ENCODE results near the gene TEAD1. TPM values are rescaled to one million over a fixed set of nuclear protein-coding genes. Genes with fewer than 3 reads are reported as not detected.

TEAD1 gene
- total RNA-seq, 4 donors from 2014 or later: 46.4 to 214 (median 61.2) TPM

DNA sequence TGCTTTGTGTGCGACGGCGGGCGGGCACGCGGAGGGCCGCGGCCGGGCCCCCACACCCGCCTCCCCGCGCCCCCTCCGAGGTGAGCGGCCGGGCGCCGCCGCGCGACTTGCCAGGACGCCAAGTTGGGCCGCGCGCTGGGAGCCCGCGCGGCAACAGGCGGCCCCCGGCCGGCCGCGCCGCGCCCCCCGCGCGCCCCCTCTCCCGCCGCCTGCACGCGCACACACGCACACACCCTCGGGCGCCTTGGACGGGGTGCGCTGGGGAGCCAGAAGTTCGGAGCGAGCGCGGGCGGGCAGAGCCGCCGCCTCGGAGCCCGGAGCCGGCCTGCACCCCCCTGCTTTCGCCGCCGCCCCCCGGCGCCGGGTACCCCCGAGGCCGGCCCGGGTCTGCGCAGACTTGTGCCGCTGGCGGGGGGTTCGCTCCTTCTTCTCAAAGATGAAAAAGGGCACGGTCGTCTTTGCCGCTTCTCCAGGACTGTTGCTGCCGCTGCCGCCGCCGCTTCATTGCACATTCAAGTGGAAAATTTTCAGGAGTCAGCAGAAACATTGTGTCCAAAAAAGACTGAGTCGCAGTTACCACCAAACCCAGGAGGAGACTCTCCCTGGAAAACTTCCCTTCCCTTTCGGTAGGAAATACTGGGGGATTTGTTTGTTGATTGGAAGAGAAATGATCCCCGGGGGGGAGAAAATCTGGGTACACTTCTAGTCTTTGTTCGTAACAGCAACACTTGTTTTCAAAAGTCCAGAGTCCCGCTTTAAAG lies 895 bp downstream of the TEAD1 start:
- Histone ChIP-seq H3K27me3 (no peaks in the 10 kb centered on the region), H3K4me1 (peaks cover 6 to 46% (median 37%) of the 10 kb centered on the region in 4 donors), H3K4me3 (peak overlapping the region; percentile 63 to 97 (median 77)), H3K27ac (peak overlapping the region; percentile 96 to 100 (median 98)), H3K36me3 (no peaks in the 10 kb centered on the region), H3K9me3 (no peaks in the 10 kb centered on the region)
- intact Hi-C loops (cut with DNase I; ENCODE audit: low total_unique reads): loop anchor here (5.0 to 10.0 kb wide), 4 partner anchors 140 to 298 kb away; partner anchors contain the start of gene PARVA
- in situ Hi-C loops (cut with MboI; ENCODE audit: low pct_ligation_motif_present in 1 of 4, low pct_unique_long_range_greater_than_20kb in 1 of 4, low sequenced_read_pairs in 3 of 4): loop anchor here (10.0 to 25.0 kb wide), 2 partner anchors 210 to 212 kb away; no protein-coding TSS in a partner anchor
- TF ChIP-seq POLR2AphosphoS5 (IDR thresholded peaks at IDR 0.05): peak in 2 of 3 donors; percentile 13 to 16
- no peak for TF ChIP-seq POLR2A (IDR thresholded peaks at IDR 0.05)
- TF ChIP-seq, protein P1, sequence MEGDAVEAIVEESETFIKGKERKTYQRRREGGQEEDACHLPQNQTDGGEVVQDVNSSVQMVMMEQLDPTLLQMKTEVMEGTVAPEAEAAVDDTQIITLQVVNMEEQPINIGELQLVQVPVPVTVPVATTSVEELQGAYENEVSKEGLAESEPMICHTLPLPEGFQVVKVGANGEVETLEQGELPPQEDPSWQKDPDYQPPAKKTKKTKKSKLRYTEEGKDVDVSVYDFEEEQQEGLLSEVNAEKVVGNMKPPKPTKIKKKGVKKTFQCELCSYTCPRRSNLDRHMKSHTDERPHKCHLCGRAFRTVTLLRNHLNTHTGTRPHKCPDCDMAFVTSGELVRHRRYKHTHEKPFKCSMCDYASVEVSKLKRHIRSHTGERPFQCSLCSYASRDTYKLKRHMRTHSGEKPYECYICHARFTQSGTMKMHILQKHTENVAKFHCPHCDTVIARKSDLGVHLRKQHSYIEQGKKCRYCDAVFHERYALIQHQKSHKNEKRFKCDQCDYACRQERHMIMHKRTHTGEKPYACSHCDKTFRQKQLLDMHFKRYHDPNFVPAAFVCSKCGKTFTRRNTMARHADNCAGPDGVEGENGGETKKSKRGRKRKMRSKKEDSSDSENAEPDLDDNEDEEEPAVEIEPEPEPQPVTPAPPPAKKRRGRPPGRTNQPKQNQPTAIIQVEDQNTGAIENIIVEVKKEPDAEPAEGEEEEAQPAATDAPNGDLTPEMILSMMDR (IDR thresholded peaks at IDR 0.05): no peak
- WGBS, 2 donors (ENCODE audit: low coverage in 1 of 2): 5 to 6% methylated on average over 5 to 38 of the region's 81 CpGs
- no peak for DNase-seq

DNA sequence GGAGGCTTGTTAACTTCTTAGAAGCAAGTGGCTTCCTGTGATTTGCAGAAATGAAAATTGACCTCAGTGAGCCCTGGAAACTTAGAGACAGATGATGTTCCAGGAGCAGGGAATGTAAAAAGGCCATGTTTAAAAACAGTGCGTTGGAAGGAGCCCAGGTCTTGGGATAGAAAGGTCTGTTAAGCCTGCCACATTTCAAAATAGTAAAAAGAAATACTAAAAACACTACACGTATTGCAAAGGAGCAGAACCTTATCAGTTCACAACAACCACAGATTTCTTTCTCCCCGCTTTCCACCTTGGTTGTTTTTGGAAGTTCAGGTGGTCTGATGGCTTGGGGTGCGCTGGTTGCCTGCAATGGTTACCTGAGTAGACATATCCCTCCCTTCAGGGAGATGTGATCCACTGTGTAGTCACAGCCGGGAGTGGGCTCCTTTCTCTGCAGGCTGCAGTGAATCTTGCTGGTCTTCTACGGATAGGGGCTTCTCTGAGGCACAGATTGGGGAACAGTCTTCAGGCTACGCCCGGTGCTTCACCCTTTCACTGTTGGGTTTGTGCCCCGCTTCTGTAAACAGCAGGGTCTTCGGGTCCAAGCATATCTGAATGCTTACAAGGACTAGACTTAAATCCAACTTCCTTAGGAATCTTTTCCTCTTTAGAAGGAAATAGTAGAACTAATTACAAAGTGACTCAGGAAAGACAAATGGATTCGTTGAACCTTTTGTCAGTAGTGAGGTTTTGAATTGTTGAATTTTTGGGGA lies 1.9 kb downstream of the TEAD1 start:
- WGBS, 2 donors (ENCODE audit: low coverage in 1 of 2): 5 to 13% methylated on average over 9 to 11 of the region's 11 CpGs
- in situ Hi-C loops (cut with MboI; ENCODE audit: low pct_ligation_motif_present in 1 of 4, low pct_unique_long_range_greater_than_20kb in 1 of 4, low sequenced_read_pairs in 3 of 4) (loop anchor here in 3 of 4 donors (10.0 to 25.0 kb wide), 2 partner anchors 209 to 211 kb away; no protein-coding TSS in a partner anchor), intact Hi-C loops (cut with DNase I; ENCODE audit: low total_unique reads) (loop anchor here (5.0 to 10.0 kb wide), 3 partner anchors 139 to 279 kb away; no protein-coding TSS in a partner anchor)
- Histone ChIP-seq H3K36me3 (no peaks in the 10 kb centered on the region), H3K9me3 (no peaks in the 10 kb centered on the region), H3K4me1 (peaks cover 11 to 55% (median 45%) of the 10 kb centered on the region in 4 donors), H3K4me3 (peak overlapping the region; percentile 63 to 97 (median 75)), H3K27me3 (no peaks in the 10 kb centered on the region), H3K27ac (peak overlapping the region; percentile 96 to 100 (median 98))
- TF ChIP-seq, protein P1 (IDR thresholded peaks at IDR 0.05): no peak
- TF ChIP-seq EP300 (IDR thresholded peaks at IDR 0.05; ENCODE audit: low read depth) (no peak), POLR2AphosphoS5 (IDR thresholded peaks at IDR 0.05) (no peak), POLR2A (IDR thresholded peaks at IDR 0.05) (no peak)
- no peak for DNase-seq

DNA sequence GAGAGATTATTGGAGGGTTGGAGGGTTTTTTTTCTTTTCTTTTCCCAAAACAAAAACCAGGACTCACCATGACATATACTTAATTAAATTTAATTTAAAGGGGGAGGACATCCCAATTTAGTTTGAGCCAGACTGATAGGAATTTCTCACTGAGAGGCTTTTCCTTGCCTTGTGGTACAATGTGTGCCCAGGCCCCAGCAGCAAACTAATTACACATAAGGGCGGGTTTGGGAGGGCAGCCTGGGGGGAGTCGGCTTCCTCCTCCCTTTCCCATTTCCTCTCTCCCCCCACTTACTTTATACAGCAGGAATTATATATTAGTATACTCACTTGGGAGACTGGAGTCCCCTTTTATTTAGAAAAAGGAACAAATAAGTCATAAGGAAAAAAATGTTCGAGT lies 2.9 kb downstream of the TEAD1 start:
- 6 to 10% methylated on average over 3 of the region's 3 CpGs for WGBS, 2 donors (ENCODE audit: low coverage in 1 of 2)
- peak; percentile 39 for DNase-seq
- in situ Hi-C loops (cut with MboI; ENCODE audit: low pct_ligation_motif_present in 1 of 4, low pct_unique_long_range_greater_than_20kb in 1 of 4, low sequenced_read_pairs in 3 of 4) (loop anchor here in 3 of 4 donors (10.0 to 25.0 kb wide), 2 partner anchors 208 to 210 kb away; no protein-coding TSS in a partner anchor), intact Hi-C loops (cut with DNase I; ENCODE audit: low total_unique reads) (loop anchor here (5.0 to 10.0 kb wide), 3 partner anchors 138 to 280 kb away; no protein-coding TSS in a partner anchor)
- no peaks in the 10 kb centered on the region for H3K36me3 ChIP-seq
- H3K27ac ChIP-seq: peak overlapping the region; percentile 96 to 100 (median 98)
- peaks cover 11 to 62% (median 49%) of the 10 kb centered on the region in 4 donors for H3K4me1 ChIP-seq
- H3K27me3 ChIP-seq: no peaks in the 10 kb centered on the region
- peak overlapping the region; percentile 63 to 97 (median 75) for H3K4me3 ChIP-seq
- H3K9me3 ChIP-seq: no peaks in the 10 kb centered on the region
- TF ChIP-seq POLR2A (IDR thresholded peaks at IDR 0.05) (peak; percentile 12), POLR2AphosphoS5 (IDR thresholded peaks at IDR 0.05) (peak in 1 of 3 donors; percentile 53), EP300 (IDR thresholded peaks at IDR 0.05; ENCODE audit: low read depth) (no peak)
- TF ChIP-seq, protein P1 (IDR thresholded peaks at IDR 0.05): no peak
